HG02981 (cell line): ENCODE measurements around the gene NFATC2IP.
"Not testable (repeated sequence)": the region's sequence is repeated elsewhere in the genome, so short reads cannot be mapped to it uniquely, and the experiment has no call there.

ENCODE experiments used
- ATAC-seq: cut with Tn5 transposase; IDR thresholded peaks from one replicate; pipeline ENCODE4 v1.9.1; 2021; ENCODE audit warnings: mild to moderate bottlenecking, moderate library complexity; ENCODE audit not compliant: unreplicated experiment

Gene NFATC2IP

DNA sequence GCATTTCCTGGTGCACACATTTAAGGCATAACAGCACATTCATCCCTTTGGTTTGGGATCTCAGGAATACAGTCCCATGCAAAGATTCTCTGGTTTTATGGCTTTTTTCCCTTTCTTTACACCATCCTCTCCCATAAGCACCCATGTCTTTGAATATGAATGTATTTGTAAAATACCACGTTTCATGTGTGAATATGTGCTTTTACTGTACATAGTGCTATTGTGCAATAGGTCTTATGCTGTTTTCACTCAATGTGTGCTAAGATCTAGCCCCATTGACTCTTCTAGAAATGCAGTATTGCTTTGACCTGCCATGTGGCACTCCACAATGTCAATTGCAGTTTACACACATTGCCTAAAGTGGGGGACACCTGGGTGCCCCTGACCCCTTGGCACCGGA, 13.8 kb downstream of the NFATC2IP start:
- ATAC-seq = no peak

- no peak for ATAC-seq
Measured at GRCh38 chr16:28967156-28967555, 16.4 kb downstream of the NFATC2IP start.

DNA sequence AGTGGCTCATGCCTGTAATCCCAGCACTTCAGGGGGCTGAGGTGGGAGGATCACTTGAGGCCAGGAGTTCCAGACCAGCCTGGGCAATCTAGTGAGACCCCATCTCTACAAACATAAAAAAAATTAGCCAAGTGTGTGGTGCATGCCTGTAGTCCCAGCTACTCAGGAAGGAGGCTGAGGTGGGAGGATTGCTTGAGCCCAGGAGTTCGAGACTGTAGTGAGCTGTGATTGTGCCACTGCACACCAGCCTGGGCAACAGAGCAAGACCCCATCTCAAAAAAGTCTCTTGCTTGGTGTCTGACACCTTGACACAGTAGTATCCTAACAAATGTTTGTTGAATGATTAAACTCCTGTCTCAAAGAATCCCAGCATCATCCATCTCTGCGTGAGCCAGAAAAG, 19.0 kb downstream of the NFATC2IP start:
- not testable (repeated sequence) for ATAC-seq

DNA sequence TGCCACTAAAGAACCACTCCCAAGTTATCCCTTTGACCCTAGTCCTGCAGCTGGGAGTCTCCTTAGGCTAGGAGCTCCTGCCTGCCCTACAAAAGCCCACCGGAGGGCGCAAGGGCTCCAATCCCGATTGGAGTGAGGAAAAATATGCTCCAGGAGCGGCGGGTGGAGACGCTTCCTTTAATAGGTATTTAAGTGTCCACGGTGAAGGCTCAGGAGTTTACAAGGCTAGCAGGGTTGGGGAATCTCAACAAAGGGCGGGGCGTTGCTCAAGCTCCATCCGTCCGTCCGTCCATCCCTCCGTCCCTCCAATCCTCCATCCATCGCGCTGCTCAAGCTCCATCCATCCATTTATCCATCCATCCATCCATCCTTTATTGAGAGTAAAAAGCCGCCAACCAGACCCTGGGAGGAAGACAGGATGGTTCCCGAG, 23.3 kb downstream of the NFATC2IP start:
- peak; percentile 12 for ATAC-seq

DNA sequence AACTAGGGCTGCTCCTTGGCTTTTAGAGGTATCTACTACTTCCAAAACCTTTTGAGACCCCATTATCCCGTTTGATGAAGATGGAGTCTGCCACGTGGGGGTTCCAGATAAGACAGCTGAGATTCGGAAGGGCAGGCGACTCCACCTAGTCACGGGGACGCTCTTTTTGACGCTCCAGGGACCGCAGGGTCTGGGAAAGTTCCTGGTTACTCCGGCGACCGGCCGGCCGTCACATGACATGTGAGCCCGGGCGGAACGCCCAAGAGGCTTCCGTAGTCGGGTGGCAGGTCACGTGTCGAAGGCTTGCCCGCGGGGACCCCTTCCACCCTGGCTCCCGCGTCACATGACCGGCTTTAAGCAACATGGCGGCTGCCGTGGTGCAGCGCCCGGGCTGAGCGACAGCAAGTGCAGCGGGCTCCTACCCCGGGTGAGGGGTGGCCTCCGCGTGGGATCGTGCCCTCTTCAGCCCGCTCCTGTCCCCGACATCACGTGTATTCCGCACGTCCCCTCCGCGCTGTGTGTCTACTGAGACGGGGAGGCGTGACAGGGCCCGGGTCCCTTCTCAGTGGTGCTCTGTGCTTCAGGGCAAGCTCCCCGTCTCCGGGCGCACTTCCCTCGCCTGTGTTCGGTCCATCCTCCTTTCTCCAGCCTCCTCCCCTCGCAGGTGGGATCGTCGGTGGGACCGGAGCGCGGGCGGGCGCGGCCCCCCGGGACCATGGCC, 23.9 kb downstream of the NFATC2IP start, which contains the start of gene SPNS1:
Gene SPNS1 (plus strand): TSS at position 342 of the 721 bp plus-strand sequence. CDS start 374 bp downstream, at position 716.
- ATAC-seq = peak; percentile 85

DNA sequence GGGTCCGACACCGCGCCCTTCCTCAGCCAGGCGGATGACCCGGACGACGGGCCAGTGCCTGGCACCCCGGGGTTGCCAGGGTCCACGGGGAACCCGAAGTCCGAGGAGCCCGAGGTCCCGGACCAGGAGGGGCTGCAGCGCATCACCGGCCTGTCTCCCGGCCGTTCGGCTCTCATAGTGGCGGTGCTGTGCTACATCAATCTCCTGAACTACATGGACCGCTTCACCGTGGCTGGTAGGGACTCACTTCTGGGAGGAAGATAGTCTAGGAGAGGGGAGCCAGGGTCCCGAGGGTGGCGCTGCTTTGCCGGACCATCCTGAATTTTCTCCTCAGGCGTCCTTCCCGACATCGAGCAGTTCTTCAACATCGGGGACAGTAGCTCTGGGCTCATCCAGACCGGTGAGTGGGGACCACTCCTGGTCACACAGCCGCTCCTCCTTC, 24.4 kb downstream of the NFATC2IP start:
- peak; percentile 28 for ATAC-seq

DNA sequence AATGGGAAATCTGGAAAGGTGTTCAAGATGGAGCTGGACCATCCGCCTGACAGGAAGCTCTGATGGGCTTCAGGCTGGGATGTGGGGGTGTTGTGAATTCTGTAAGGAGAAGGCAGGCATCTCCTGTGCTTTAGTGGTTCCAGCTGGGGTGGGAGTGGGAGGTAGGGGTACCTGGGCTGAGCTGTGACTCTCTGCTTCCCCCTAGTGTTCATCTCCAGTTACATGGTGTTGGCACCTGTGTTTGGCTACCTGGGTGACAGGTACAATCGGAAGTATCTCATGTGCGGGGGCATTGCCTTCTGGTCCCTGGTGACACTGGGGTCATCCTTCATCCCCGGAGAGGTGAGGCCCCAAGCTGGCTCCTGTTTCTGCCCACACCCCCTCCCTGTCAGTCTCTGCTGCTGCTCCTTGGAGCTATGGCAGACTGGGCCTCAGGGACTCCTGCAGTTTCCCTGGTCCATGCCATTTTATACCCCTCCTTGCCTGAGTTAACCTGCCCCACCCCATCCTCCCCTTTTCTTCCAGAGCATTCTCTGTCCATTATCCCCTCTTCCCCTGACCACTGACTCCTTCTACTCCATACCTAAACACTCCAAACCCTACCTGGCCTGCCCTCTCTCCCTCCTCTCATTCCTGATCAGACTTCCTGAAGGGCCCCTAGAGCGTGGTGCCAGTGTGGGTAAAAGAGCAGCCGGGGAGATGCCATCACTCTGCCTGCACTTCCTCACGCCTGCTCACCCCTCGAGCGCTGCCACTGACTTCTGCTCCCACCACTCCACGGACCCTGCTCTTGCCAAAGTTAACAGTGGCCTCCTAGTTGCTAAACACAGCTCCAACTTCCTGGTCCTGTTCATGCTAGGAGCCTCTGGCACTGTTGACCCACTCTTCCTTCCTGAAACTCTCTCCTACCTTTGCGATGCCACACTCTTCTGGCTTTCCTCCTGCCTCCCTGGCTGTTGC, 27.2 kb downstream of the NFATC2IP start:
- ATAC-seq = no peak

GRCh38 chr16:28980330-28980729, 29.6 kb downstream of the NFATC2IP start:
- ATAC-seq = not testable (repeated sequence)

DNA sequence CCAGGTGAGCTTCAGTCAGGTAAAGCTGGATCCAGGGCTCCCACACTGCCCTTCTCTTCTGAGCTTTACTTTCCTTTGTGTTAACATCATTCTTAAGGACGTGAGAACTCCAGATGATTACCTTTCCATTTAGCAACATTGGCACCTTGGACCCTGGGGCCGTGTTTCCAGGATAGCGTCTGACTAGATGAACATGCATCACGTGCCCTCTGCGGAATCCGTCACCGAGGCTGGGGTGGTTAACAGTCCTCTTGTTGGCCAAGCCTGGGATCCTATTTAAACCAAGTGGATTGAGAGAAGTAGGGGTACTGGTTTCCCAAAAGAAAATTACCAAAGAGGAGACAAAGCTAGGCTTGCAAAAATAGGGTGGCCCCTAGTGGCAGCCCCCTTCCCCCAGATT, 30.2 kb downstream of the NFATC2IP start:
- no peak for ATAC-seq

DNA sequence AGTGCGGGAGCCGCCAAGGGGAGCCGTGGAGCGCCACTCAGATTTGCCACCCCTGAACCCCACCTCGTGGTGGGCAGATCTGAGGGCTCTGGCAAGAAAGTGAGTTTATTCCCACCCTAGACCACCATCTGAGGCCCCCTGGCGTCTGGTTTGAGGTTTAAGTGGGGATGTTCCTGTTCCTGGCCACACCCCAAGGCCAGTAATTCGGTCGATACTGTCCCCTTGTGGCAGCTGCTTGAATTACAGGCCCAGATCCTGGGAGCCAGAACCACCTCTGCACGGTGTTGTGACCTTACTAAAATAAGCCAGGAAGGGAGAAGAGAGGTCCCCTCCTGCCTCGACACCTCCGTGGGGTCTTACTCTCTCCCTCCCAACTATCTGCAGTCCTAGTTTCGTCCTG, 30.8 kb downstream of the NFATC2IP start:
- no peak for ATAC-seq

DNA sequence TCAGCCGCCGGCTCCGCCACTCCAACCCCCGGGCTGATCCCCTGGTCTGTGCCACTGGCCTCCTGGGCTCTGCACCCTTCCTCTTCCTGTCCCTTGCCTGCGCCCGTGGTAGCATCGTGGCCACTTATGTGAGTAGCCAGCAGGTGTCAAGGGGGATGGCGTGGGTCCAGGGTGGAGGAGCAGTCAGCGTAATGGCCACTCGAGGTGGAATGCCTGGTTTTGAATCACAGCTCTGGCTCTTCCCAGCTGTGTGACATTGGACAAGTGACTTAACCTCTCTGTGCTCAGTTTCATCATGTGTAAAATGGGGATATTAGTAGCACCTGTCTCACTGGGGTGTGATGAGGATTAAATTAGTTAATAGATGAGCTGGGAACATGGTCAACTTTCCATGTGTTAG, 31.7 kb downstream of the NFATC2IP start:
- no peak for ATAC-seq

DNA sequence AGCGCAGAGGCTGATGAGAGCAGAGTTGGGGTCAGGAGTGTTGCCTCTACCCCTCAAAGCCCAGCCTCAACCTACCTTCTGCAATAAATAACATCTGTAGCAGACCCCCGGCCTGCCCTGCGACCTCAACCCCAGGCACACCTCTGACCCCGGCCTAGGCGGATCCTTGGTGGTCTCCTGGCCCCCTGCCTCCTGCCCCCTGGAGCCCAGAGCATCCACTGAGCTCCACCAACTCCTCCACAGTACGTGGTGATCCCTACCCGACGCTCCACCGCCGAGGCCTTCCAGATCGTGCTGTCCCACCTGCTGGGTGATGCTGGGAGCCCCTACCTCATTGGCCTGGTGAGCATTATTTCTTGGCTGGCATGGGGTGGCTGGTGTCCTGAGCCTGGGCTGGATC, 32.2 kb downstream of the NFATC2IP start:
- no peak for ATAC-seq

GRCh38 chr16:28983644-28984043, 32.9 kb downstream of the NFATC2IP start:
- no peak for ATAC-seq

DNA sequence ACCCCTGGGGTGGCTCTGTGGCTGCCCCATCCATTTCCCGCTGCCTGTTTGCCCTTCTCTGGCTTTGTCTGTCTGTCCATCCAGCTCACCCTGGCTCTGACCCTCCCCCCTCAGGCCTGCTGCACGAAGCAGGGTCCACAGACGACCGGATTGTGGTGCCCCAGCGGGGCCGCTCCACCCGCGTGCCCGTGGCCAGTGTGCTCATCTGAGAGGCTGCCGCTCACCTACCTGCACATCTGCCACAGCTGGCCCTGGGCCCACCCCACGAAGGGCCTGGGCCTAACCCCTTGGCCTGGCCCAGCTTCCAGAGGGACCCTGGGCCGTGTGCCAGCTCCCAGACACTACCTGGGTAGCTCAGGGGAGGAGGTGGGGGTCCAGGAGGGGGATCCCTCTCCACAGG, 33.4 kb downstream of the NFATC2IP start:
- no peak for ATAC-seq

DNA sequence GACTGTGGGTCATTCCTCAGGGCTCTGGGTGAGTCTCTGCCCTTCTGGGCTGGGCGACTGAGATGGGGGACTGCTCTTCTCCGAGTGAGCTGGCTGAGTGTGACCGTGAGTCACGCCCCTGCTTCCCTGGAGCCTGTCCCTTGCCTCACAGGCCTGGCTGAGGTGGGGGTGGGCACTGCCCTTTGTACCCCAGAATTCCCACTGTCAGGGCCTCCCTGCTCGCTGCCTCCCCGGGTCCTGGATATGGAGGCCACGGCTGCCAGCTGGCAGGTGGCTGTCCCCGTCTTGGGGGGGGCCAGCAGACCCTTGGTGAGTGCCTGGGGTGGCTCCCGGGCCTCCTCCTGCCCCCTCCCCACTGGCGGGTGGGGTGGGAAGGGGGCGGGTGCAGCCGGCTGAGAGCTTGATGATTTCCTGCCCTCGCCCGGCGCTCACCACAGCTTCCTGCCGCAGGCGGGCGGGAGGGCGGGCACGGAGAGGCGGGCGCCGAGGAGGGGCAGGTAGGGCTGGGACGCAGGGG, 33.9 kb downstream of the NFATC2IP start, which contains the start of gene LAT:
Gene LAT (plus strand): TSS at position 434 of the 517 bp plus-strand sequence. CDS start 366 bp downstream, outside the sequence.
- ATAC-seq = no peak

- ATAC-seq = no peak
Measured at GRCh38 chr16:28985211-28986041, 34.7 kb downstream of the NFATC2IP start.

- no peak for ATAC-seq
Measured at GRCh38 chr16:28986046-28986445, 35.3 kb downstream of the NFATC2IP start.

GRCh38 chr16:28986492-28986891, 35.8 kb downstream of the NFATC2IP start:
- no peak for ATAC-seq

DNA sequence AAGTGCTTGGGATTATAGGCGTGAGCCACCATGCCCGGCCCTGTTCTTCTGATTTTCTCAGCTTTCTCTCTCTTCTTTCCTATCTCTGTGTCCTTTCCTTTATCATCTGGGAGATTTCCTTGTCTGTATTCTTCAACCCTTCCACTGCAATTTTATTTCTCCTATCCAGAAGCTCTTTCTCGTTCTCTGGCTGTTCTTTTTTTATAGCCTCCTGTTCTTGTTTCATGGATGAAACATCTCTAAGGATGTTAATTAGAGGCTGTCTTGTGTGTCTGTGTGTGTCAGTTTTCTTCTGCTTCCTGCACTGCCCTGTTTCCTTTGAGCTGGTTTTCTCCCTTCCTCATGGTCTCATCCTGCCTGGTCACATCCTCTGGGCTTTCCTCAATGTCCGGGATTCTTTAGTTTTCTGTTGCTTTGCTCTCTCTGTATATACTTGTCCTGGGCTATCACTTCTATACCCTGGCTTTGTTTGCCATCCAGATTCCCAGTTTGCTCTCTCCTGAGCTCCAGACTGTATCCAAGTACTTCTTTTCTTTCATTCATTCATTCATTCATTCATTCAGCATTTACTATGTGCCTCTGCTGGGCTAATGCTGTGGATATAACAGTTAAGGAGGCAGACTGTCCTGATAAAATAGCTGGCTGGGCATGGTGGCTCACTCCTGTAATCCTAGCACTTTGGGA, 36.6 kb downstream of the NFATC2IP start:
- ATAC-seq = no peak

DNA sequence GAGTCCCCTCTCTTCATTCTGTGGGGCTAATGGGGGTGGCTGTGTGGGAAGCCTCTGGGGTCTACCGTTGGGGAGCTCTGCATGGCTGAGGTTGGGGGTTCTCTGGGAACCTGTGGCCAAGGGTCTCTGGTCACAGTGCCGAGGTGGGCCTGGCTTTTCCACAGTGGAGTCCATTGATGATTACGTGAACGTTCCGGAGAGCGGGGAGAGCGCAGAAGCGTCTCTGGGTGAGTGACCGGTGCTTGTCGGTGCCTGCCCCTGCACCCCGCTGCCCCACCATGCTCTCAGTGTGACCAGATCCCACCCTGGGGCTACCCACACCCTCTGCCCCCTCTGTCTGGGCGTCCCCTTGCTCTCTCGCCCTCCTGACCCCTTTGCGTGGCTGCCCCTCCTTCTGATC, 38.6 kb downstream of the NFATC2IP start:
- ATAC-seq = no peak
